Vagina (tissue), 2 donors: ENCODE results near the gene DTD1.

Experiments used
- CTCF ChIP-seq, 3 experiments: fragments of 450-650 bp in 2 of 3; fragments of 200-600 bp in 1 of 3; sonication (generic) in 1 of 3; IDR thresholded peaks; one replicate each; pipeline ENCODE4 v1.5.1; 2017 to 2019; ENCODE audit warnings: antibody characterized with exemption in 3 of 3, mild to moderate bottlenecking in 2 of 3, moderate library complexity in 2 of 3
- POLR2A ChIP-seq, 2 donors: fragments of 450-650 bp; IDR thresholded peaks; one replicate each; pipeline ENCODE4 v1.6.1; 2017; ENCODE audit warnings: antibody characterized with exemption in 2 of 2, mild to moderate bottlenecking in 2 of 2, moderate library complexity in 2 of 2
- POLR2AphosphoS5 ChIP-seq, 2 donors: sonication (generic); formaldehyde crosslinking; IDR thresholded peaks; one replicate each; pipeline ENCODE4 v1.9.0; 2017; ENCODE audit warnings: antibody characterized with exemption in 2 of 2, mild to moderate bottlenecking in 2 of 2, low read depth in 1 of 2; ENCODE audit not compliant: insufficient read depth in 1 of 2

GRCh38 chr20:18633411-18633810, 45.6 kb downstream of the DTD1 start:
- TF ChIP-seq CTCF (IDR thresholded peaks at IDR 0.05) = no peak
- TF ChIP-seq POLR2A (IDR thresholded peaks at IDR 0.05) = no peak
- no peak for TF ChIP-seq POLR2AphosphoS5 (IDR thresholded peaks at IDR 0.05; ENCODE audit: insufficient read depth in 1 of 2, low read depth in 1 of 2)
